Measurements from ENCODE around the gene RFTN2.
"Not testable (repeated sequence)": the region's sequence is repeated elsewhere in the genome, so short reads cannot be mapped to it uniquely, and the experiment has no call there.

The RFTN2 gene

DNA sequence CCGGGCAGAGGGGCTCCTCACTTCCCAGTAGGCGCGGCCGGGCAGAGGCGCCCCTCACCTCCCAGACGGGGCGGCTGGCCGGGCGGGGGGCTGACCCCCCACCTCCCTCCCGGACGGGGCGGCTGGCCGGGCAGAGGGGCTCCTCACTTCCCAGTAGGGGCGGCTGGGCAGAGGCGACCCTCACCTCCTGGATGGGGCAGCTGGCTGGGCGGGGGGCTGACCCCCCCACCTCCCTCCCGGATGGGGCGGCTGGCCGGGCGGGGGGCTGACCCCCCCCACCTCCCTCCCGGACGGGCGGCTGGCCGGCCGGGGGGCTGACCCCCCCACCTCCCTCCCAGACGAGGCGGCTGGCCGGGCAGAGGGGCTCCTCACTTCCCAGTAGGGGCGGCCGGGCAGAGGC is 20.6 kb upstream of the RFTN2 start:
- H3K79me2 ChIP-seq (ENCODE audit: low read length); H3K9me2 ChIP-seq (replicated peaks; ENCODE audit: insufficient read depth, low read length); H3K4me3 ChIP-seq (ENCODE audit: low read length); H3K36me3 ChIP-seq (replicated peaks; ENCODE audit: insufficient read depth, low read length); H3K4me2 ChIP-seq (ENCODE audit: low read depth, low read length); H3F3A ChIP-seq (ENCODE audit: insufficient read depth, low read length); H3K9me3 ChIP-seq (replicated peaks; ENCODE audit: insufficient read depth, low read length); H3K27ac ChIP-seq (ENCODE audit: low read length); H2AFZ ChIP-seq (ENCODE audit: low read length); H4K20me1 ChIP-seq (ENCODE audit: insufficient read depth, low read length); DNase-seq; H3K4me1 ChIP-seq (ENCODE audit: low read length); H3K9ac ChIP-seq (ENCODE audit: low read length); H3K27me3 ChIP-seq (replicated peaks; ENCODE audit: insufficient read depth, low read length): not testable (repeated sequence)

DNA sequence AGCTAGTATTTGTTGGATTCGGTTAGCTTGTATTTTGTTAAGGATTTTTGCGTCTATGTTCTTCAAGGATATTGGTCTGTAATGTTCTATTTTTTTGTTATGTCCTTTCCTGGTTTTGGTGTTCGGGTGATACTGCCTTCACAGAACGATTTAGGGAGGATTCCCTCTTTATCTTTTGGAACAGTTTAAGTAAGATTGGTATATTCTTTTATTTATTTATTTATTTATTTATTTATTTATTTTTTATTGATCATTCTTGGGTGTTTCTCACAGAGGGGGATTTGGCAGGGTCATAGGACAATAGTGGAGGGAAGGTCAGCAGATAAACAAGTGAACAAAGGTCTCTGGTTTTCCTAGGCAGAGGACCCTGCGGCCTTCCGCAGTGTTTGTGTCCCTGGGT is 19.8 kb upstream of the RFTN2 start:
- H3K9ac ChIP-seq (ENCODE audit: low read length); H3K4me2 ChIP-seq (ENCODE audit: low read depth, low read length); H3K36me3 ChIP-seq (replicated peaks; ENCODE audit: insufficient read depth, low read length); H3K79me2 ChIP-seq (ENCODE audit: low read length); H4K20me1 ChIP-seq (ENCODE audit: insufficient read depth, low read length); H3K9me3 ChIP-seq (replicated peaks; ENCODE audit: insufficient read depth, low read length); H3K27me3 ChIP-seq (replicated peaks; ENCODE audit: insufficient read depth, low read length); H3K4me1 ChIP-seq (ENCODE audit: low read length); H3K27ac ChIP-seq (ENCODE audit: low read length); H3K9me2 ChIP-seq (replicated peaks; ENCODE audit: insufficient read depth, low read length); H3K4me3 ChIP-seq (ENCODE audit: low read length); H2AFZ ChIP-seq (ENCODE audit: low read length); H3F3A ChIP-seq (ENCODE audit: insufficient read depth, low read length); DNase-seq: not testable (repeated sequence)

DNA sequence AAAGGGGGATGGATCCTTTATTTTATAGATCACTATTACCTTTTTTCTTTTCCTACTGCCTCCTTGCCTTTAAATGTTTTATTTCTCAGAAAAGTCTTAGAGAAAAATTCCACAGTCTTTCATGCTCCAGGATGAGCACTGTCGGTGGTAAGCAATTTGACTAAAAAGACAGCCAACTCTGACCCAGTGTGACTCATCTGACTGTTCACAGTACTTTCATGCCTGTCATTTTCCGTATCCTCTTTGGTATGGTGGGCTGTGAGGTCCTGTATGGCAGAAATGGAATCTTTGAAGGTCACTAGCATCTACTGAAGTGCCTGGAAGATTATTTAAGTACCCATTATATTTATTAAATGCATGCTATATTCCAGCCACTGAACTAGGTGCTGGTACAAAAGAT is 2.1 kb upstream of the RFTN2 start:
- Histone ChIP-seq H3K4me3 (ENCODE audit: low read length) (no peak overlapping the region), H3K4me2 (ENCODE audit: low read depth, low read length) (no peak overlapping the region), H3K27ac (ENCODE audit: low read length) (no peak overlapping the region), H3K79me2 (ENCODE audit: low read length) (no peaks in the 10 kb centered on the region), H3F3A (ENCODE audit: insufficient read depth, low read length) (no peaks in the 10 kb centered on the region), H3K36me3 (replicated peaks; ENCODE audit: insufficient read depth, low read length) (no peaks in the 10 kb centered on the region), H3K4me1 (ENCODE audit: low read length) (no peaks in the 10 kb centered on the region), H4K20me1 (ENCODE audit: insufficient read depth, low read length) (no peaks in the 10 kb centered on the region), H3K9ac (ENCODE audit: low read length) (no peak overlapping the region), H3K9me3 (replicated peaks; ENCODE audit: insufficient read depth, low read length) (no peaks in the 10 kb centered on the region), H2AFZ (ENCODE audit: low read length) (no peak overlapping the region), H3K9me2 (replicated peaks; ENCODE audit: insufficient read depth, low read length) (no peaks in the 10 kb centered on the region), H3K27me3 (replicated peaks; ENCODE audit: insufficient read depth, low read length) (no peaks in the 10 kb centered on the region)
- DNase-seq: no peak
- TF ChIP-seq, protein P1, sequence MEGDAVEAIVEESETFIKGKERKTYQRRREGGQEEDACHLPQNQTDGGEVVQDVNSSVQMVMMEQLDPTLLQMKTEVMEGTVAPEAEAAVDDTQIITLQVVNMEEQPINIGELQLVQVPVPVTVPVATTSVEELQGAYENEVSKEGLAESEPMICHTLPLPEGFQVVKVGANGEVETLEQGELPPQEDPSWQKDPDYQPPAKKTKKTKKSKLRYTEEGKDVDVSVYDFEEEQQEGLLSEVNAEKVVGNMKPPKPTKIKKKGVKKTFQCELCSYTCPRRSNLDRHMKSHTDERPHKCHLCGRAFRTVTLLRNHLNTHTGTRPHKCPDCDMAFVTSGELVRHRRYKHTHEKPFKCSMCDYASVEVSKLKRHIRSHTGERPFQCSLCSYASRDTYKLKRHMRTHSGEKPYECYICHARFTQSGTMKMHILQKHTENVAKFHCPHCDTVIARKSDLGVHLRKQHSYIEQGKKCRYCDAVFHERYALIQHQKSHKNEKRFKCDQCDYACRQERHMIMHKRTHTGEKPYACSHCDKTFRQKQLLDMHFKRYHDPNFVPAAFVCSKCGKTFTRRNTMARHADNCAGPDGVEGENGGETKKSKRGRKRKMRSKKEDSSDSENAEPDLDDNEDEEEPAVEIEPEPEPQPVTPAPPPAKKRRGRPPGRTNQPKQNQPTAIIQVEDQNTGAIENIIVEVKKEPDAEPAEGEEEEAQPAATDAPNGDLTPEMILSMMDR (IDR thresholded peaks at IDR 0.05; ENCODE audit: low read length): no peak
- no peak for TF ChIP-seq EZH2phosphoT487 (IDR thresholded peaks at IDR 0.05; ENCODE audit: low read length)
- TF ChIP-seq EZH2 (optimal IDR thresholded peaks at IDR 0.05; ENCODE audit: low read depth, low read length): no peak

DNA sequence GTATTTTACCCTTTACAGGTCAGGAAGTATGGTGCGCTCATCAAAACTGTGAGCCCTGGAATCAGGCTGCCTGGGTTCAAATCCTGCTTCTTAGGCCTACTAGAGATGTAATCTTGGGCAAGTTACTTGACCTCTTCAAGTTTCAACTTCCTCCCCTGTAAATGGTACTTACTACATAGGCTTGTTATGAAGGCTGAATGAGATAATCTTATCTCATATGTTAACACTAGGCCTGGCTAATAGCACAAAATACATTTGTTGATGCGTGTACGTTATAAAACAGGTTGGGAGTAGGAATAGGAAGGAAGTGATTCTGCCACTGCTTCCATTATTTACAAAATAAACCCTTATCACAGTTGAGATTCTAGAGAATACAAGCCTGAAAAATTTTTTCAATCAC is 1.7 kb upstream of the RFTN2 start:
- no peaks in the 10 kb centered on the region for H3K9me3 ChIP-seq (replicated peaks; ENCODE audit: insufficient read depth, low read length)
- no peak overlapping the region for H2AFZ ChIP-seq (ENCODE audit: low read length)
- H3K9ac ChIP-seq (ENCODE audit: low read length): no peak overlapping the region
- H4K20me1 ChIP-seq (ENCODE audit: insufficient read depth, low read length): no peaks in the 10 kb centered on the region
- H3K9me2 ChIP-seq (replicated peaks; ENCODE audit: insufficient read depth, low read length): no peaks in the 10 kb centered on the region
- H3K79me2 ChIP-seq (ENCODE audit: low read length): no peaks in the 10 kb centered on the region
- H3K27me3 ChIP-seq (replicated peaks; ENCODE audit: insufficient read depth, low read length): no peaks in the 10 kb centered on the region
- TF ChIP-seq, protein P1 (IDR thresholded peaks at IDR 0.05; ENCODE audit: low read length): no peak
- no peak for TF ChIP-seq EZH2 (optimal IDR thresholded peaks at IDR 0.05; ENCODE audit: low read depth, low read length)
- no peak for TF ChIP-seq EZH2phosphoT487 (IDR thresholded peaks at IDR 0.05; ENCODE audit: low read length)
- no peak for DNase-seq
- H3K27ac ChIP-seq (ENCODE audit: low read length): no peak overlapping the region
- H3F3A ChIP-seq (ENCODE audit: insufficient read depth, low read length): no peaks in the 10 kb centered on the region
- H3K36me3 ChIP-seq (replicated peaks; ENCODE audit: insufficient read depth, low read length): no peaks in the 10 kb centered on the region
- H3K4me3 ChIP-seq (ENCODE audit: low read length): no peak overlapping the region
- H3K4me1 ChIP-seq (ENCODE audit: low read length): no peaks in the 10 kb centered on the region
- no peak overlapping the region for H3K4me2 ChIP-seq (ENCODE audit: low read depth, low read length)
